WI38 (cell line): ENCODE results near the gene DDX41.

Experiments
- H3K4me3 ChIP-seq: 2 replicates; pipeline ENCODE4 v1.5.1; 2011; ENCODE audit warnings: low read depth, mild to moderate bottlenecking, control low read depth, low read length
- TF ChIP-seq, protein P1 (sequence below): IDR thresholded peaks from 2 replicates; pipeline ENCODE4 v1.5.1; 2012; ENCODE audit warnings: low read depth, mild to moderate bottlenecking, control low read depth, low read length

Gene DDX41

DNA sequence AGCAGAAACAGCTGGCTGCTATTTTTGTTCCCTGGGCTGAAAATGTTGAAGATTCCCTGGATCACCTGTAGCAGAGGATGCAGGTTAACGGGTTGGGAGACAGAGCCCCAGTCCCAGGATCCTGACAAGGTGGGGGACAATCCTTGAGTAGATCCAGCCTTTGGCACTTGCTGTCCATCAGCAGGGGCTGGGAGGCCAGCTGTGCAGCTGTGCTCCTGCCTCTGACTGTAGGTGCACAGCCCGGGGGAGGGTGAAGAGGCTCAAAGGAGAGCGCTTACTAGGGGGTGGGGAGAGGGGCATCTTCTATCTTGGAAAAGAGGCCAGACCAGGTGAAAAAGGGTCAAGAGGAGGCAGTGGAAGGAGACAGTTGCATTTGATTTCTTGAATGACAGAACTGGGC, 3.5 kb upstream of the DDX41 start:
- no peak overlapping the region for H3K4me3 ChIP-seq
- TF ChIP-seq, protein P1, sequence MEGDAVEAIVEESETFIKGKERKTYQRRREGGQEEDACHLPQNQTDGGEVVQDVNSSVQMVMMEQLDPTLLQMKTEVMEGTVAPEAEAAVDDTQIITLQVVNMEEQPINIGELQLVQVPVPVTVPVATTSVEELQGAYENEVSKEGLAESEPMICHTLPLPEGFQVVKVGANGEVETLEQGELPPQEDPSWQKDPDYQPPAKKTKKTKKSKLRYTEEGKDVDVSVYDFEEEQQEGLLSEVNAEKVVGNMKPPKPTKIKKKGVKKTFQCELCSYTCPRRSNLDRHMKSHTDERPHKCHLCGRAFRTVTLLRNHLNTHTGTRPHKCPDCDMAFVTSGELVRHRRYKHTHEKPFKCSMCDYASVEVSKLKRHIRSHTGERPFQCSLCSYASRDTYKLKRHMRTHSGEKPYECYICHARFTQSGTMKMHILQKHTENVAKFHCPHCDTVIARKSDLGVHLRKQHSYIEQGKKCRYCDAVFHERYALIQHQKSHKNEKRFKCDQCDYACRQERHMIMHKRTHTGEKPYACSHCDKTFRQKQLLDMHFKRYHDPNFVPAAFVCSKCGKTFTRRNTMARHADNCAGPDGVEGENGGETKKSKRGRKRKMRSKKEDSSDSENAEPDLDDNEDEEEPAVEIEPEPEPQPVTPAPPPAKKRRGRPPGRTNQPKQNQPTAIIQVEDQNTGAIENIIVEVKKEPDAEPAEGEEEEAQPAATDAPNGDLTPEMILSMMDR, result no peak

DNA sequence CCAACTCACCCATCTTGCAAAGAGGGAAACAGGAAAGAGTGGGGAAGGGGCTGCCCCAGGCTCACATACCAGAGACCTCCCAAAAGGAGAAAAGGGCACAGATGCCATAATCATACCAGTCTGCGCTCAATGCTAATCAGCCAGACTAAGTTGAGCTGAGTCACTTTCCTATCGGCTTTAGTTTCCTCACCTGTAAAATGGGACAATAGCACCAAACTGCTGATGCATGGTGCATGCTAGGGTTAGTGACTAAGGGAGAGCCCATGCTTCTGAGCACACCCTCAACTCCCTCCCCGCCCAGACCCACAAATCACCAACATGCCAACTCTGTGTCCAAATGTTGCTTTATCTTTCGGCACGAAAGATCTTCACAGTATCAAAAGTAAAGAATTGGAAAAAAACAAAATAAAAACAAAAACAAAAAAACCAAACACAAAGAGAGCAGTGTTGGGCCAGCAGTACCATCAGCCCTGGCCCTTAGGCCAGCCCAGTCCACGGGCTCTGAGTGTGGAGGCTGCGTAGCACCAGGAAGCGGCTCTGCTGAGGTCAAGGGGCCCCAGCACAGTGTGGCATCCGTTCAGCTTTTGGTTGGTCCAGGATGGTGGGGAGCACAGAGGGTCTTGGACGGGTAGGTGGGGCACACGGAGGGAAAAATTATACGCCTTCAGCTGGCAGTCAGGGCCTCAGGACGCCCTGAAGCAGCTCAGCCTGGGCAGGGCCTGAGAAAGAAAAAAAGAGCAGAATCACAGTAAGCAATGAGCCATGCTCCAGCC, 2.9 kb upstream of the DDX41 start:
- H3K4me3 ChIP-seq, result no peak overlapping the region

DNA sequence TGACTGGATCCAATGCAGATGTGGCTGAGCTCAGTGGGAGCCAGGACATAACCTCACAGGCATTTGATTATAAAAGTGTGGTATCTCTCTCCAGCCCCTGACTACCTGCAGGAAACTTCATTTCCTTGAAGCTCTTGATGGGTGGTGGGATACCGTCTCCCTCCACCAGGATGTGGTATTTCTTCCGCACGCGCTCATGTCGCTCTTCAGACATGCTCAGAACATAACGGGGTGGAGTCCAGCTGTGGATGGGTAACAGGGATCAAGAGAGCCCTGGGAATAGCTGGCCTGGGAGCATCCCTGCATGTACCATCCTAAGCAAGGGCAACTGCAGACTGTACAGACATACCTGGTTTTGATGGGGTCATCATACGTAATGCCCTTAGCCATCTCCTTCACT, 1.2 kb downstream of the DDX41 start:
- TF ChIP-seq, protein P1, result no peak
- H3K4me3 ChIP-seq, result peak overlapping the region; percentile 90

More for the DNA sequence above, 2.9 kb upstream of the DDX41 start:
- TF ChIP-seq, protein P1, result no peak

DNA sequence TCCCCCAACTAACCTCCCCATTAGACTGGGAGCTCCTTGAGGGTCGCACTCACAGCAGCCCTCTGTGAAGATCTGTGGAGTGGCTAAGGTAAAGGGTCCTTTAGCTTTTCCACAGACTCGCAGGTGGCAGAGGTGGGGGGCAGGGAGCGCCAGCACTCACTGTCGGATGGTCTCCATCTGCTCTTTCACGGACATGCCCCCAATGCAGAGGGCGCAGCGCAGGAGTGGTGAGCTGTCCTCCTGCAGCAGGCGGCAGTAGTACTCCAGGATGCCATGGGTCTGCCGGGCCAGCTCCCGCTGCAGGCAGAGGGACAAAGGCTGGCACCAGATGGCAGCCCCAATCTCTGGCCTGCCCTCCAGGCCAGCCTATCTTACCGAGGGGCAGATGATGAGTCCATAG, 2.2 kb downstream of the DDX41 start:
- TF ChIP-seq, protein P1, result no peak
- no peak overlapping the region for H3K4me3 ChIP-seq

DNA sequence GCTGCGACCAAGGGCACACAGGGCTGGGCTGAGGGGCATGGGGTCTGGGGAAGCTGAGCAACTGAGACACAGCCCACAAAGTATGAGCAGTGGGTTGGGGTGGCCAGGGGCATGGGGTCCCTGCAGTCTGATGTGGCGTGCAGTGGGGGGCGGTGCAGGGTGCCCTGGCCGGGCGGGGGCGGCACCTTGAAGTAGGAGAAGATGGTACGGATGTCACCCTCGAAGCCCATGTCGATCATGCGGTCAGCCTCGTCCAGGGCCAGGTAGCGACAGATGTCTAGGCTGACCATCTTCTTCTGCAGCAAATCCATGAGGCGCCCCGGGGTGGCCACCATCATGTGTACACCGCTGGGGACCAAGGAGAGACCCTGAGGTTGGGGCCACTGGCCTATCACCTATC, 3.3 kb downstream of the DDX41 start:
- TF ChIP-seq, protein P1, result no peak
- H3K4me3 ChIP-seq, result no peak overlapping the region

DNA sequence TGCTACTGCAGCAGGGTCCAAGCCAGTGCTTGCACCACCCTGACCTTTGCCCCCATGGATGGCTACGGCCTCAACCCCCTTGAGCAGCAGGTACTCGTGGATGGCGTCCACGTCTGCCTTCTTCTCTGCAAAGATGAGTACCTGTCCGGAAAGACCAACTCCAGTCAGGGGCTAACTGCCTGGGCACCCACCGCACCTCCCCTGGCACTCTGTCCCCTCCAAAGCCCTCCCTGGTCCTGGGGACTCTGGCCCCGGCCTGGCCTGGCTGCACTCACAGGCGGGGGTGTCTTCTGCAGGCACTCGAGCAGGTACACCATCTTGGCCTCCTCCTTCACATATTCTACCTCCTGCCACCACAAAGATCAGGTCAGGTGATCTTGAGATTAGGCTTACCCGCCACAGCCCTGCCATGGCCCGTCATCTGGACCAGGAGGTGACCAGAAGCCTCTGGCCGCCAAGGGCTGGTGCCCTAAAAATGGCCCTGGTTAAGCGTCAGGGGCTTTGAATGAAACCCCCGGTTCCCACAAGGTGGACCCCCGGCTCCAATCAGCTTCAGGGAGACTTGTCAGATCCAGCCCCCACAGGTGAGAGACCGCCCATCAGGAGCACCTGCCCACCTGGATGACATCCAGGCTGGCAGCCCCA, 3.9 kb downstream of the DDX41 start:
- TF ChIP-seq, protein P1, result no peak
- H3K4me3 ChIP-seq, result no peak overlapping the region
